BLaER1 (cell line): Measurements from ENCODE around the gene TRAF4.
A peak's percentile ranks its signal among the peaks of the same experiment; 100 is the strongest.
"Not testable (repeated sequence)": the region's sequence is repeated elsewhere in the genome, so short reads cannot be mapped to it uniquely, and the experiment has no call there.

Experiments
- H3K27ac ChIP-seq: shearing (Covaris generic); formaldehyde crosslinking; 2 replicates; pipeline ENCODE4 v1.8.1; 2022
- H3K27me3 ChIP-seq: shearing (Covaris generic); formaldehyde crosslinking; 2 replicates; pipeline ENCODE4 v1.8.1; 2022
- H3K36me3 ChIP-seq: shearing (Covaris generic); formaldehyde crosslinking; 2 replicates; pipeline ENCODE4 v1.8.1; 2022
- H3K4me1 ChIP-seq: shearing (Covaris generic); formaldehyde crosslinking; 2 replicates; pipeline ENCODE4 v1.8.1; 2022
- H3K4me2 ChIP-seq: shearing (Covaris generic); formaldehyde crosslinking; 2 replicates; pipeline ENCODE4 v1.8.1; 2022
- H3K4me3 ChIP-seq: shearing (Covaris generic); formaldehyde crosslinking; 2 replicates; pipeline ENCODE4 v1.8.1; 2022
- H3K9ac ChIP-seq: shearing (Covaris generic); formaldehyde crosslinking; 2 replicates; pipeline ENCODE4 v1.8.1; 2022
- H3K9me3 ChIP-seq: shearing (Covaris generic); formaldehyde crosslinking; 2 replicates; pipeline ENCODE4 v1.8.1; 2022
- H4K20me1 ChIP-seq: shearing (Covaris generic); formaldehyde crosslinking; 2 replicates; pipeline ENCODE4 v1.8.1; 2022
- Cebpa-rat ChIP-seq: shearing (Covaris generic); IDR thresholded peaks from 2 replicates; pipeline ENCODE4 v1.8.1; 2022

TRAF4 gene

DNA sequence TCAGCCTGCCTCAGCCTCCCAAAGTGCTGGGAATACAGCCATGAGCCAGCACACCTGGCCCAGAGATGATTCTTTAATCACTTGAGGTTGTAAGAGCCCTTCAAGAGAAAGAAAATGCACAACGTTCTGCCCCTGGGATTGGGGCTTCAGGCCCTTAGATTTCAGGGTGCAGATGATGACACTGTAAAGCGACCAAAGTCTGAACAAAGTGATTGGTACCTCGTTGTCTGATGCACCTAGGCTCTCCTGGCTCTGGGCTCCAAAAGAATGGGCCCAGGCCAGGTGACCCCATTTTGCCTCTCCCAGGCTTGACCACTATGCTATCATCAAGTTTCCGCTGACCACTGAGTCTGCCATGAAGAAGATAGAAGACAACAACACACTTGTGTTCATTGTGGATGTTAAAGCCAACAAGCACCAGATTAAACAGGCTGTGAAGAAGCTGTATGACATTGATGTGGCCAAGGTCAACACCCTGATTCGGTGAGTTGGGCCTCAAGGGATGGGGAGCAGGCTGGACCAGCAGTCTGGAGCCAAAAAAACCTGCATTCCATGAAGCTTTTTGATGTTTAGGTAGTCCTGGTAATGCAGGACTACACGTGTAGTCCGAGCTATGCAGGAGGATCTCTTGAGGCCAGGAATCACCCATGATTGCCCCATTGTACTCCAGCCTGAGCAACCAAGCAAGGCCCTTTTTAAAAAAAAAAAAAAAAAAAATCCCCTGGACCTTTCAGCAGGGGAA, 21.2 kb upstream of the TRAF4 start:
- H3K27ac ChIP-seq, result peak overlapping the region; percentile 99; the same call in 1 of the 2 replicates
- no peaks in the 10 kb centered on the region for H3K9me3 ChIP-seq
- H4K20me1 ChIP-seq, result peaks cover 59% of the 10 kb centered on the region
- H3K4me3 ChIP-seq, result peak overlapping the region; percentile 84
- peaks cover 66% of the 10 kb centered on the region for H3K4me1 ChIP-seq
- peak overlapping the region; percentile 100 for H3K4me2 ChIP-seq
- TF ChIP-seq Cebpa-rat, result no peak
- no peaks in the 10 kb centered on the region for H3K27me3 ChIP-seq
- H3K36me3 ChIP-seq, result peaks cover 46% of the 10 kb centered on the region
- peak overlapping the region; percentile 98 for H3K9ac ChIP-seq

DNA sequence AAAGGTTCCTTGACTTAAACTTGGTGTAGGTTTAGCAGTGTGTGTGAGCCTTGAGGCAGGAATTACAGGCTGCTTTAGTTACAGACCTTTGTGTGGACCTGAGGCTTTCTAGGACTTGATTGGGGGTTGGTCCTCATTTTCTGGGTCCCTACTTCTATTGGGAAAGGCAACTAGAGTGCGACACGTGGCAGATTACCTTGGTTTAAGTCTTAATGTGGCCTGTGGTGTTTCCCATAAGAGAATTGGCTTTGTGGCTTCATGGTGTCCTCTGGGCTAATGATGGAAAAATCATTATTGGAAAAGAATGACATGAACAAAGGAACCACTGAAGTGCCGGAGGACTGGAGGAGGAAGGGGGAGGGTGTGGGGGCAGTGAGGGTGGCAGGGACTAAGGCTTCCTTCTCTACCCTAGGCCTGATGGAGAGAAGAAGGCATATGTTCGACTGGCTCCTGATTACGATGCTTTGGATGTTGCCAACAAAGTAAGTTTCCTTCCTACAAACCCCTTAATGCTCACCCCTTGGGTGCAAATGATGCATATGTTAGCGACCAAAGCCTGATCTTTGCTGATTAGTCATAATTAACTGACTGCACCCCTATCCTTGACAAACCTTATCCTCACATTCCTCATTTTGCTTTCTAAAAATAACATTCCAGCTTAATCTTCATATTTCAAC, 20.5 kb upstream of the TRAF4 start:
- H3K27me3 ChIP-seq, result no peaks in the 10 kb centered on the region
- peaks cover 59% of the 10 kb centered on the region for H4K20me1 ChIP-seq
- H3K9ac ChIP-seq, result peak overlapping the region; percentile 98
- no peaks in the 10 kb centered on the region for H3K9me3 ChIP-seq
- H3K36me3 ChIP-seq, result peaks cover 46% of the 10 kb centered on the region
- peaks cover 71% of the 10 kb centered on the region for H3K4me1 ChIP-seq
- H3K27ac ChIP-seq, result no peak overlapping the region
- peak overlapping the region; percentile 84; the same call in 1 of the 2 replicates for H3K4me3 ChIP-seq
- no peak for TF ChIP-seq Cebpa-rat
- H3K4me2 ChIP-seq, result peak overlapping the region; percentile 100

DNA sequence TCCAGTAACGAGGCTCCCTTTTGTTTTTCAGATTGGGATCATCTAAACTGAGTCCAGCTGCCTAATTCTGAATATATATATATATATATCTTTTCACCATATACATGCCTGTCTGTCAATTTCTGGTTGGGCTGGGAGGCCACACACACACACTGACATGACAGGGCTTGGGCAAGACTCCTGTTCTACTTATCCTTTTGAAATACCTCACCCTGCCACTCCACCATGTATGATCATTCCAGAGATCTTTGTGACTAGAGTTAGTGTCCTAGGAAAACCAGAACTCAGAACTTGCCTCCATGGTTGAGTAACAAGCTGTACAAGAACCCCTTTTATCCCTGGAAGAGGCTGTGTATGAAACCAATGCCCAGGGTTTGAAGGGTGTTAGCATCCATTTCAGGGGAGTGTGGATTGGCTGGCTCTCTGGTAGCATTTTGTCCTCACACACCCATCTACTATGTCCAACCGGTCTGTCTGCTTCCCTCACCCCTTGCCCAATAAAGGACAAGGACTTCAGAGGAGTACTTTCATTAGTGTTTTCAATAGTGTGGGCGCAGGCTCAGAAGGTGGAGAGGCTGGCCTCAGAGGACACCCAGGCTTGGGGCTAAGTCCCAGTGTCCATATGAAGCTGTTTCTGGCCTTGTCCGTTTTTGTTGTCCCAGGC, 19.8 kb upstream of the TRAF4 start:
- peaks cover 59% of the 10 kb centered on the region for H4K20me1 ChIP-seq
- H3K4me2 ChIP-seq, result peak overlapping the region; percentile 100
- not testable (repeated sequence) for H3K27me3 ChIP-seq, H3K27ac ChIP-seq, H3K9me3 ChIP-seq, H3K4me3 ChIP-seq
- H3K4me1 ChIP-seq, result peaks cover 65% of the 10 kb centered on the region
- peaks cover 46% of the 10 kb centered on the region for H3K36me3 ChIP-seq
- peak overlapping the region; percentile 98; the same call in 1 of the 2 replicates for H3K9ac ChIP-seq

DNA sequence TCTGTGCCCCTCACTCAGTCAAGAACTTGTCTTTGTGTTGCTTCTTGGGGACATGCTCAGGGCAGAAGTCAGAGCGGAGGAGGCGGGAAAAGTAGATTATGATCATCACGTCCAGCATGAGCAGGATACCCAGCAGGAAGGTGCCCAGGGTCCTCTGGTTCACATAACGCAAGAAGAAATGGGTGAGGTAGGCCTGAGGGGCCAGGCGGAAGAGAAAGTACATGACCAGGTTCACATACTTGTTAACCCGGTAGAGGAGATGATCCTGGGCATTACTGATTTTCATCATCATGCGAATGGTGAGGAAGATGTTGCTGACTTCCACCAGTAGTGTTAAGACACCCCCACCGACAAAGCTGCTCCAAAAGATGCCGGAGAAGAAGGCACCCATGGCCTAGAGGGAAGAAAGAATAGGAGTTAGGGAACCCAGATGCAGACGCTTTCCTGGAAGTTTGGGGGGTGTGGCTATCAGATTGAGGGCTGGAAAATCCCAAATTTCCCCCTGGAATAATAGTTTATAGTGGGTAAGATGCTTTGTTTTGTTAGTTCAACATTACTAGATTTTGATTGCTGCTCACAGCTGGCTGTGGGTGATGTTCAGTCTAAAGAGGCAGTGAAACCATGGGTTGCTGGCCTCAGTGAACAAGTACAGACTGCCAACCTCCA, 19.2 kb upstream of the TRAF4 start:
- Histone ChIP-seq H3K4me3 (peak overlapping the region; percentile 84), H3K36me3 (peaks cover 46% of the 10 kb centered on the region), H3K4me1 (peaks cover 69% of the 10 kb centered on the region), H3K27me3 (no peaks in the 10 kb centered on the region), H4K20me1 (peaks cover 59% of the 10 kb centered on the region), H3K4me2 (peak overlapping the region; percentile 100), H3K9ac (peak overlapping the region; percentile 98), H3K9me3 (no peaks in the 10 kb centered on the region), H3K27ac (no peak overlapping the region)
- no peak for TF ChIP-seq Cebpa-rat

DNA sequence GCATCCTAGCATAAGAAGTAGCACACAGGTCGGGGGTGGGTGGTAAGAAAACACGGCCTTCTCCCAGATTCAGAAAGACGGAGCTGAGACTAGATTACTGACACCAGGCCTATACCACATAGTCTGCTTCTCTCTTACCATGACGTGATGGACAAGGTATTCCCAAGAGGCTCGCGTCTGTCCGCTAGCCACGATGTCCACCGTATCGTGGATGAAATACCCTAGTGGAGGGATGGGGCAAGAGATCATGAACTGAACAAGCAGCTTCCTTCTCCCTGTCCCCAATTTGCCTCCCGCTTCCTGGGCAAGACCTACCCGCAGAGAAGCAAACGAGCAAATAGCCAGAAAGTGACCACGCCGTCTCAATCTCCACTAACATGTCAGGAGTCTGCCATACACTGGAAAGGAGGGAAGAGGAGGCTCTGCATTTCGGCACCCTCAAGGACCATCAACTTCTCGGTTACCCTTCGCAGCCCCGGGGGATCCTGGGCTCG, 18.6 kb upstream of the TRAF4 start:
- Histone ChIP-seq H3K27ac (peak overlapping the region; percentile 87), H3K36me3 (peaks cover 46% of the 10 kb centered on the region)
- no peak for TF ChIP-seq Cebpa-rat

DNA sequence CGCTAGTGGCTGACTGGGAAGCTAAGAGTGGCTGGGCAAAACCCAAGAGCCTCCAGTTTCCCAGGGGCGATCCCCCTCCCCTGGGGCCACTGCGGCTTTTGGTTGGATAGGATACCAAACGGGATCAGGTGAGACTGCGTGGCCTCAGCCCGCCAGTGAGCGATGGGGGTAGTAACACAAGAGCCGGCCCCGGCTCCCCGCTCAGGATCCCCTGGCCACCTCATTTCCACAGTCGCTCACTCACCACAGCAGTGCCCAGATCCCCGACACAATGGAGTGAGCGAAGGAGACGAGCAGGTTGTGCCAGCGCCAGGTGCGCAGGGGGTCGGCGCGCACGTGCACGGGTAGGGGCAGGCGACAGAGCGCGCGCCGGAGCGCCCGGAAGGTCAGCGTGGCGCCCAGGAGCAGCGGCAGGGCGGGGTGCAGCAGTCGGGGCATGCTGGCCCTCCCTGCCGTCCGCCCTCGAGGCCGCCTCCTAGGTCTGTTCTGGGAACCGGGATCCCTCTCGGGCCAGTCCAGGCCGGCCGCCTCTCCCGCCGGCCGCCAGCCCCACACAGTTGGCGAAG, 18.1 kb upstream of the TRAF4 start:
- H3K4me1 ChIP-seq, result peaks cover 76% of the 10 kb centered on the region
- peak overlapping the region; percentile 81 for H3K9ac ChIP-seq
- peaks cover 45% of the 10 kb centered on the region for H3K36me3 ChIP-seq
- H3K9me3 ChIP-seq, result no peaks in the 10 kb centered on the region
- no peak for TF ChIP-seq Cebpa-rat
- H3K4me3 ChIP-seq, result peak overlapping the region; percentile 84
- peak overlapping the region; percentile 87 for H3K27ac ChIP-seq
- peaks cover 51% of the 10 kb centered on the region for H4K20me1 ChIP-seq
- H3K27me3 ChIP-seq, result no peaks in the 10 kb centered on the region
- peak overlapping the region; percentile 100 for H3K4me2 ChIP-seq

More for the DNA sequence above, 18.6 kb upstream of the TRAF4 start:
- Histone ChIP-seq H3K9ac (peak overlapping the region; percentile 81), H3K4me1 (peaks cover 74% of the 10 kb centered on the region), H3K4me3 (peak overlapping the region; percentile 84), H3K27me3 (no peaks in the 10 kb centered on the region), H3K4me2 (peak overlapping the region; percentile 100), H4K20me1 (peaks cover 56% of the 10 kb centered on the region), H3K9me3 (no peaks in the 10 kb centered on the region)

DNA sequence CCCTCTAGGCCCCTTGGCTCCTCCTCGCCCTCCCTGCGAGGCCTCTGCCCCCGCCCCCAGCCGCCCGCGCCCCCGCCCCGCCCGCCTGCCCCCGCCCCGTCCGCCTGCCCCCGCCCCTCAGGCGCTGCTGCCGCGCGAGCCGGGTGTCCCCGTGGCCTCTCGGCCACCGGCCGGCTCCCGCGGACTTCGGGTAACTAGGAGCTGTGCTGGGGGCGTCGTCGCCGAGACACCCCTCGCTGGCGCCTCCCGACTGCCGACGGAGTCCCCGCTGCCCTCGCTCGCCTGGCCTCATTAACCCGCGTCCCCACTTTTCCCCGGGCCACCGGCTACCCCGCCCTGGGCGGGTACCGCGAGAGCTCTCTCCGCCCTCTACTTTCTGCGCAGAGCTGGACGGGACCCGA, 17.6 kb upstream of the TRAF4 start, which contains the start of gene TLCD1:
Gene TLCD1, minus strand, starts transcription at position 8 of the 401 bp plus-strand sequence. CDS start 136 bp downstream, outside the sequence.
- H3K4me1 ChIP-seq, result peaks cover 73% of the 10 kb centered on the region
- no peaks in the 10 kb centered on the region for H3K27me3 ChIP-seq

DNA sequence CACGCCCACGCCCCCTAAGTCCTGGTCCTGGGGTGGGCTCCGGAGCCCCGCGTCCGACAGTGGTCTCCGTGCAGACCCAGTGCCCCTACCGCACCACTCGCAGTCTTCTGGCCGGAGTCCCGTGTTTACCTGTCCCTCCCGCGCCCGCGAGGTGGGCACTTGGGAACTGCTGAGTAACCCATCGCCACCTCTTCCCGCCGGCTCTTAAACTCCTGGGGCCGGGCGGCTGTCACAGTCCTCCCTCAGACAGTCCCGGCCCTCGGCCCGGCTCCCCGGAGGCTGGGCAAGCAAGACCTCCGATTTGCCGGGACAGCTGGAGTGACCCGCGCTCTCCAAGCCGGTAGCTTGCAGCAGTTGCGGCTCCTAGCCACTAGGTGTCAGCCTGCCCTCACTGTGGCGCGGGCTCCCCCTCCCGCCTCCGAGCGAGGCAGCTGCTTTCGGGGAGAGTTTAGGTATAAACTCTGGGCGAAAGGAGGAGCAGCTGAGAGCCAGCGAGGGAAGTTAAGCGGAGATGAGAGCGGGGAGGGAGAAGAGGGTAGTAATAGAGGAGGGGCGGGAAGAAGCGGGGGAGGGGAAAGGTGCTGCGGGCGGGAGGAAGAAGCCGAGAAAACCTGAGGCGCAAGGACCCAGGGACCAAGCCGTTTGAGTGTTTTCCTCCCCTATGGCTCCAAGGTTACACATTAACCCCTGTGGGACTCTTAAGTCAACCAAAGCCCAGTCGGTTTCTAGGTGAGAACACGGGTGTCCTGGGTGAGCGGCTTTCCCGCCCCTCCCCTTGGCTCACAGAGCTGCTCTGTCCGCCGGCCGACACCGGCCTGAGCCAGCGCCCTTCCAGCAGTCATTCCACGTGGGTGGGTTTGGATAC, 17.0 kb upstream of the TRAF4 start:
- Histone ChIP-seq H3K27ac (peak overlapping the region; percentile 45; the same call in 1 of the 2 replicates), H3K4me1 (peaks cover 66% of the 10 kb centered on the region), H4K20me1 (peaks cover 40% of the 10 kb centered on the region), H3K9ac (peak overlapping the region; percentile 86), H3K4me2 (peak overlapping the region; percentile 100), H3K9me3 (no peaks in the 10 kb centered on the region), H3K4me3 (peak overlapping the region; percentile 84), H3K27me3 (no peaks in the 10 kb centered on the region), H3K36me3 (peaks cover 34% of the 10 kb centered on the region)
- no peak for TF ChIP-seq Cebpa-rat

More for the DNA sequence above, 17.6 kb upstream of the TRAF4 start, which contains the start of gene TLCD1:
- peak within 1 kb of the TSS; percentile 86 for H3K9ac ChIP-seq
- H3K9me3 ChIP-seq, result no peaks in the 10 kb centered on the region
- peak within 1 kb of the TSS; percentile 100 for H3K4me2 ChIP-seq
- TF ChIP-seq Cebpa-rat, result no peak
- H3K27ac ChIP-seq, result peak within 1 kb of the TSS; percentile 87
- peaks cover 40% of the 10 kb centered on the region for H3K36me3 ChIP-seq
- H4K20me1 ChIP-seq, result peaks cover 46% of the 10 kb centered on the region
- peak within 1 kb of the TSS; percentile 84 for H3K4me3 ChIP-seq
